ENCODE data around the gene NTM. TPM values are rescaled to one million over a fixed set of nuclear protein-coding genes. Genes with fewer than 3 reads are reported as not detected.
A peak's percentile ranks its signal among the peaks of the same experiment; 100 is the strongest.

The NTM gene
- total RNA-seq, 2 donors from 2014 or later, result not detected

DNA sequence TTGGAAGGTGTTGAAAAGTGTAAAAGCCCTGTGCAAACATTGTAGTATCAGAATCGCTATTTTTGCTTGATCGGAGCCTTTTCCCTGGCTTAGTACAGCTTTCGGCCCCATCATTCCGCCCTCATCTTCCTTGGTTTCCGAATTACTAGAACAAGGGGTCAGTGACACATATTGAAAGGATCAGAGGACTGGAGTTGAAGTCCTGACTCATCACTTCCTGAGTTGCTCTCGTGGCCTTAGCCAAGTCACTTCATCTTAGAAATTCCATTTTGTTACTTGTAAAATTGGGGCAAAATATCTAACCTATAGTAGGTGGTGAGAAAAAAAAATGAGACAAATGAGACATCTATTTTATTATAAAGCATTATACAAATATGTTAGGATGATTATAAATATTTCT is 375.0 kb downstream of the NTM start:
- Mint-ChIP-seq H3K36me3 (ENCODE audit: insufficient read depth in 2 of 2) (no peaks in the 10 kb centered on the region), H3K4me1 (ENCODE audit: low read depth) (no peaks in the 10 kb centered on the region), H3K4me3 (no peak overlapping the region), H3K27ac (no peak overlapping the region), H3K27me3 (ENCODE audit: low read depth) (no peaks in the 10 kb centered on the region), H3K9me3 (peaks cover 0 to 3% of the 10 kb centered on the region in 2 donors)
- no peak for ATAC-seq (replicated peaks in 1 of 2)
- DNase-seq, result no peak

DNA sequence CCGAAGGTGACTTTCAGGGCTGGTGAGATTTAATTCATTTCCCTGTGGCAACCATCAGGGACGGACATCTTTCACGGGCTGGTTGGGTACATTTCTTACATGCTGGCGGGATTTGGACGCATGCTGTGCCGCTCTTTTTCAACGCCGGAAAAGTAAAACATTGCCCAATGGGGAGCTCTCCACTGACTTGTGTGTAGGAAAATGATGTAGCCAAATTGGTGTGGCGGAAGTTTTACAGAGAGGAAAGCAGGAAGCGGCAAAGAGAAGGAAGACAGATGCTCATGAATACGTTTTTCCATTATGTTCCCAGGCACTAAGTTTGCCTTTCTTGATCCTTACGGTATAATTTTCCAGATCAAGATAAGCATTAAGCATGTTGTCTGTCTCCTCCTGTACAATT is 375.8 kb downstream of the NTM start:
- Mint-ChIP-seq H3K36me3 (ENCODE audit: insufficient read depth in 2 of 2) (no peaks in the 10 kb centered on the region), H3K27ac (no peak overlapping the region), H3K9me3 (no peaks in the 10 kb centered on the region), H3K27me3 (ENCODE audit: low read depth) (no peaks in the 10 kb centered on the region), H3K4me3 (no peak overlapping the region), H3K4me1 (ENCODE audit: low read depth) (no peaks in the 10 kb centered on the region)
- DNase-seq (no peak), ATAC-seq (replicated peaks in 1 of 2) (no peak)

- Mint-ChIP-seq H3K4me3 (no peak overlapping the region), H3K36me3 (ENCODE audit: insufficient read depth in 2 of 2) (no peaks in the 10 kb centered on the region)
- ATAC-seq (replicated peaks in 1 of 2), result no peak
Observed at GRCh38 chr11:131748151-131749050, 378.0 kb downstream of the NTM start.

DNA sequence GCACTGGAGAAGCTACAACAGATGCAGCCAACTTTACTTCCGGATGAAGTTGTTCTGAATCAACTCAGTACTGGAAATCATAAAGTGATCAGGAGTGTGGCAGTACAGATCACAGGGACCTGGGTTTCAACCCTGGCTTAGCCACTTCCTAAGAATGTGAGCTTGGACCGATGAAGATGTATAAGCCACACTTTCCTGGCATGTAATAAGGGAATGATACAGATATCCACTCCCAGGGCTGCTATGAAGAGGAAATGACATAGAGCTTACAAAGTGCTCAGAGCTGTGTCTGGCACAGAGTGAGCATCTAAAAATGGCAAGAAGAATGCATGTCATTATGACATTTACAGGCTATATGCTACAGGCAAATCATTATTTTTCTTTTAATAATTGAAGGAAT is 378.7 kb downstream of the NTM start:
- no peaks in the 10 kb centered on the region for H3K36me3 Mint-ChIP-seq (ENCODE audit: insufficient read depth in 2 of 2)
- H3K4me1 Mint-ChIP-seq (ENCODE audit: low read depth), result no peaks in the 10 kb centered on the region
- no peak for DNase-seq
- no peak for ATAC-seq (replicated peaks in 1 of 2)
- H3K9me3 Mint-ChIP-seq, result no peaks in the 10 kb centered on the region
- H3K4me3 Mint-ChIP-seq, result no peak overlapping the region
- H3K27ac Mint-ChIP-seq, result no peak overlapping the region
- H3K27me3 Mint-ChIP-seq (ENCODE audit: low read depth), result no peaks in the 10 kb centered on the region

More at GRCh38 chr11:131748151-131749050, 378.0 kb downstream of the NTM start:
- Mint-ChIP-seq H3K9me3 (no peaks in the 10 kb centered on the region), H3K4me1 (ENCODE audit: low read depth) (no peaks in the 10 kb centered on the region), H3K27me3 (ENCODE audit: low read depth) (no peaks in the 10 kb centered on the region), H3K27ac (no peak overlapping the region)
- DNase-seq, result peak; percentile 10 to 31

- DNase-seq, result no peak
- Mint-ChIP-seq H3K27me3 (ENCODE audit: low read depth) (no peaks in the 10 kb centered on the region), H3K4me1 (ENCODE audit: low read depth) (no peaks in the 10 kb centered on the region), H3K36me3 (ENCODE audit: insufficient read depth in 2 of 2) (no peaks in the 10 kb centered on the region), H3K4me3 (no peak overlapping the region), H3K9me3 (peaks cover 0 to 2% of the 10 kb centered on the region in 2 donors), H3K27ac (no peak overlapping the region)
- no peak for ATAC-seq (replicated peaks in 1 of 2)
Observed at GRCh38 chr11:131750152-131750551, 379.7 kb downstream of the NTM start.

GRCh38 chr11:131750692-131751091 is 380.3 kb downstream of the NTM start:
- no peaks in the 10 kb centered on the region for H3K27me3 Mint-ChIP-seq (ENCODE audit: low read depth)
- no peak for DNase-seq
- no peaks in the 10 kb centered on the region for H3K4me1 Mint-ChIP-seq (ENCODE audit: low read depth)
- ATAC-seq (replicated peaks in 1 of 2), result no peak
- H3K36me3 Mint-ChIP-seq (ENCODE audit: insufficient read depth in 2 of 2), result no peaks in the 10 kb centered on the region
- peaks cover 0 to 2% of the 10 kb centered on the region in 2 donors for H3K9me3 Mint-ChIP-seq
- no peak overlapping the region for H3K27ac Mint-ChIP-seq
- H3K4me3 Mint-ChIP-seq, result no peak overlapping the region

DNA sequence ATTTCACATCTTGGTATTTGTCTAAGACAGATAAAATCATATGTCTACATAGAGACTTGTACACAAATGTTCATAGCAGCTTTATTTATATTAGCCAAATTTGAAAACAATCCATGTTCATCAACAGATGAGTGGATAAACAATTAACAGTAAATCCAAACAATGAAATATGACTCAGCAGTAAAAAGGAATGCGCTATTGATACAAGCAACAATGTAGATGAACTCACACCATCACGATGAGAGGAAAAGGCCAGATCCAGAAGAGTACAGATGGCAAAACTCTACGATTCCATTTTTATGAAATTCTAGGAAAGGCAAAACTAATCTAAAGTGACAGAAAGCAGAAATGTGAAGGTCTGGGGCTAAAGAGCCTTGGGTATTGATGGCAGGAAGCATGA is 384.3 kb downstream of the NTM start:
- Mint-ChIP-seq H3K4me1 (ENCODE audit: low read depth) (no peaks in the 10 kb centered on the region), H3K27me3 (ENCODE audit: low read depth) (no peaks in the 10 kb centered on the region), H3K36me3 (ENCODE audit: insufficient read depth in 2 of 2) (no peaks in the 10 kb centered on the region), H3K4me3 (no peak overlapping the region), H3K27ac (no peak overlapping the region), H3K9me3 (peaks cover 0 to 4% of the 10 kb centered on the region in 2 donors)
- DNase-seq, result no peak
- ATAC-seq (replicated peaks in 1 of 2), result no peak

GRCh38 chr11:131756479-131757110 is 386.2 kb downstream of the NTM start:
- H3K36me3 Mint-ChIP-seq (ENCODE audit: insufficient read depth in 2 of 2), result no peaks in the 10 kb centered on the region
- H3K9me3 Mint-ChIP-seq, result peaks cover 0 to 4% of the 10 kb centered on the region in 2 donors
- no peak overlapping the region for H3K4me3 Mint-ChIP-seq
- no peak overlapping the region for H3K27ac Mint-ChIP-seq
- DNase-seq, result no peak
- ATAC-seq (replicated peaks in 1 of 2), result no peak
- no peaks in the 10 kb centered on the region for H3K4me1 Mint-ChIP-seq (ENCODE audit: low read depth)
- no peaks in the 10 kb centered on the region for H3K27me3 Mint-ChIP-seq (ENCODE audit: low read depth)

- Mint-ChIP-seq H3K27ac (no peak overlapping the region), H3K36me3 (ENCODE audit: insufficient read depth in 2 of 2) (no peaks in the 10 kb centered on the region), H3K4me1 (ENCODE audit: low read depth) (no peaks in the 10 kb centered on the region), H3K4me3 (no peak overlapping the region), H3K9me3 (peaks cover 0 to 4% of the 10 kb centered on the region in 2 donors), H3K27me3 (ENCODE audit: low read depth) (no peaks in the 10 kb centered on the region)
- ATAC-seq (replicated peaks in 1 of 2) (no peak), DNase-seq (no peak)
Observed at GRCh38 chr11:131758726-131759125, 388.3 kb downstream of the NTM start.

DNA sequence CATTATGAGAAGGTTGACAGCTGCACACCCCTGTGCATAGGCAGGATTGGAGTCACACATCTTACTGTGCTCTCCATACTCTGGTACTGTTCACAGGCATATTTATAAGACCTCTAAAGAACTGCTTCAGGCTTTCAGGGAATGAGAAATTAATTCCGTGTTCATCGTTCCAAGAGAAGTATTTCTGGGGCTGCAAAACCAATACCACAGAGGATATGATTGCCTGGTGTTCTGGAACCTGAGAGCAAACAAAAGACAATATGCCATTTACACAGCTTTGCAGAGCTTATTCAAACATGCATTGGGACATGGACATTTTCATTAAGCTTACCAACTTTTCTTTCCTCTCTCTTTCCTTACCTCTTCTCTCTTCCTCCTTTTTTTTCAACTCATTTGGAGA is 388.7 kb downstream of the NTM start:
- Mint-ChIP-seq H3K4me3 (no peak overlapping the region), H3K36me3 (ENCODE audit: insufficient read depth in 2 of 2) (no peaks in the 10 kb centered on the region), H3K4me1 (ENCODE audit: low read depth) (no peaks in the 10 kb centered on the region), H3K27me3 (ENCODE audit: low read depth) (no peaks in the 10 kb centered on the region), H3K27ac (no peak overlapping the region), H3K9me3 (peaks cover 0 to 4% of the 10 kb centered on the region in 2 donors)
- no peak for DNase-seq
- no peak for ATAC-seq (replicated peaks in 1 of 2)

- DNase-seq, result no peak
- Mint-ChIP-seq H3K36me3 (ENCODE audit: insufficient read depth in 2 of 2) (no peaks in the 10 kb centered on the region), H3K4me3 (no peak overlapping the region), H3K27me3 (ENCODE audit: low read depth) (no peaks in the 10 kb centered on the region), H3K4me1 (ENCODE audit: low read depth) (no peaks in the 10 kb centered on the region), H3K27ac (no peak overlapping the region), H3K9me3 (peaks cover 0 to 1% of the 10 kb centered on the region in 2 donors)
- no peak for ATAC-seq (replicated peaks in 1 of 2)
Observed at GRCh38 chr11:131760091-131761061, 390.0 kb downstream of the NTM start.

DNA sequence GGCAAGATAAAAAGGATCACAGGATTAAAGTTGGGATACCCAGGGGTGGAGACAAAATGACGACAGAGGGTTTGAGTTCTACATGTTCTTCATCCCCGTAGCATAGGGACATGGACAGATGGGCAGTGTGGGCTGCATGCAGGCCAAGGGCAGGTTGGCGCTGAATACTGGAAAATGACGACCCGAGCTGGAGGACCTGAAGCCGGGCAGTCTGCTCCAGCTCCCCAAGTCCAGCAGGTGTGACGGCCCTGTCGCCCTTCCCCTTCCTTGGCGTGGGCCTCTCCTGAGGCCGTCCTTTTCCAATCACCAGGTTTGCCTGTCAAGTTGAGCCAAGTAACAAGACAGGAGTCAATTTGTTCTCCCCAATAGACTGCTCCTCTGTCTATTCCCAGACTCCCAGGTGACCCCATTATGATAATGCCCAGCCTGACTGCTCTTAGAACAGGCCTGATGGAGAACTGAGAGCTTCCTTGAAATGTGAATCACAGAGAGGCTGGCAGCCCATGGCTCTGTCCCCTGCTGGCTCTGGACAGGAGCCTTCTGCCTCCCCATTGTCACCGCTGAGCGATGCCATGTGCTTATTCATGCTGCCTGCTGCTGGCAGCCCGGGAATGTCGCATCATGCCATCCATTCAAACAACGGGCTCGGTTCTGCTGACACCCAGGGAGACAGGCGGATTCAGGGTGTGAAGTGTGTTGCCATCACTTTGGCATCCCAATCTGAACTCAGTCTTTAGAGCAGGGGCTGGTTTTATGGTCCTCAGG is 392.1 kb downstream of the NTM start:
- Mint-ChIP-seq H3K27me3 (ENCODE audit: low read depth) (no peaks in the 10 kb centered on the region), H3K9me3 (peaks cover 2 to 3% of the 10 kb centered on the region in 2 donors), H3K4me1 (ENCODE audit: low read depth) (no peaks in the 10 kb centered on the region), H3K27ac (no peak overlapping the region), H3K36me3 (ENCODE audit: insufficient read depth in 2 of 2) (no peaks in the 10 kb centered on the region), H3K4me3 (no peak overlapping the region)
- DNase-seq, result no peak
- ATAC-seq (replicated peaks in 1 of 2), result no peak

All from activated T-cell treated with anti-CD3 and anti-CD28 coated beads, Interleukin-2, amount 50 U/mL, for 72 hours (primary cell).